Hepatic stellate cell (primary cell): ENCODE measurements around the gene VEPH1.
"Not testable (repeated sequence)": the region's sequence is repeated elsewhere in the genome, so short reads cannot be mapped to it uniquely, and the experiment has no call there.

Experiments
- DNase-seq: peaks from one replicate; pipeline ENCODE4 v3.0.0; 2011; ENCODE audit warnings: low spot score

Gene VEPH1

GRCh38 chr3:157348304-157349075, 154.7 kb downstream of the VEPH1 start:
- not testable (repeated sequence) for DNase-seq

- DNase-seq, result no peak
Observed at GRCh38 chr3:157347577-157348303, 155.5 kb downstream of the VEPH1 start.

DNA sequence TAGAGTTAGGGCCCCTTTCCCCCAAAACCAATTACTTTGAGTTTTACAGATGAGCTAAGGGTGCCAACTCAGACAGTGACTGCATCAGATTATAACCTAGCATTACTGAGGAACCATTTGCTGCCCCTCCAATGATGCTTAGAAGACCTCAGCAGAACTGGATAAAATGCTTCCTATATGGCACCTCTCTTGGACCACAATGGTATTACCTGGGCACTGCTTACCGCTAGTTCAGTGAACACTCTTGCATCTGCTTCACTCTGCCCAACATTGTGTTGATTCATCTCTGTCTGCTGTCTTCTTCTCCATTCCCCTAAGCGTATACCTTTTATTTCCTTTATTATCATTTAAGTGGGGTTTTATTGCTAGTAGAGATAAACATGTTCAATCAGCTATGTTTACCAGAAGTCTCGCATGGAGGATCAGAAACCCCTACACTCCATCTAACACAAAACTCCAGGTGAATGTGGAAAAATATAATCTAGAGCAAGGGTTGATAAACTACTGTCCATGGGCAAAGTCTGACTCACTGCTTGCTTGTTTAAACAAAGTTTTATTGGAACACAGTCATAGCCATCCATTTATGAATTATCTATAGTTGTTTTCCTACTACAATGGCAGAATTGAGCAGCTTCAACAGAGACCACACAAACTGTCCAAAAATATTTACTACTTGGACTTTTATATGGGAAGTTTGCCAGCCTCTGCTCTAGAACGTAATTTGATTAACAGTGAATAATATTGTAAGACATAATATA, 166.8 kb downstream of the VEPH1 start:
- DNase-seq, result no peak

GRCh38 chr3:157335233-157336076, 167.8 kb downstream of the VEPH1 start:
- no peak for DNase-seq

DNA sequence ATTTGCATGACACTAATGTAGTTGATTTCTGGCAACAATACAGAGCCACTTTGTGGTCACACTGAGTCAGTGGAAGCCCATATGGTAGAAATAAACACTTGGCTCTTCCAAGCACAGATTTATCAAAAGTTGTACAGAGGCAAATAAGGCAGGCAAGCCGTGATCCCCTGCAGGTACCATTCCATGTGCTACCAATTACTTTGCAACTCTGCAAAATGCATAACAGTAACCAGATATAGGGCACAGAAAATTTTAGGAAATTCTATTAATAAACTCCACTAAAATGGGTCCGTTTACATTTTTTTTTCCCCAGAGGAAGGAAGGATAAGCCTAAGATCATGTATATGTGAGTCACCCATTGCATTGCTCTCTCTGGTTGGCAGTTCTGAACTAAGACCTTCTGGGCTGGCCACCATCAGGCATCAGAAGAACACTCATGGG, 169.6 kb downstream of the VEPH1 start:
- DNase-seq, result peak; percentile 25

DNA sequence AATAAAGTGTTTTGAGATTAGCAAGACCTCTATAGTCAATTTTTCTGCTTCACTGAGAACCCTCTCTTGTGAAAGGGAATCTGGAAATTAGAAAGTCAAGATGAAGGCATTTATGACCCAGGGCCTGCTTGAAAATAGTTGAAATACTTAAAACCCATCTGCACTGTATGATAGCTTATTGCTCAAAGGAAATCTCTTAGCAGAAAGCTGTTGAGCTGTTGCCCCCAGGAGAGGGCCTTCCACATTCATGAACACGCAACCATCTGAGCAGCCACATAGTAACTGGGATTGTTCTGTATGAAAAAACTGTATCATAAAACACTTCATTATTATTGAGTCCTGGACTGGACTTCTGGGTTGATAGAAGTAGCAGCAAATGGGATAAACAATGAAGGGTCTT, 173.0 kb downstream of the VEPH1 start:
- no peak for DNase-seq

GRCh38 chr3:157329551-157329950, 173.7 kb downstream of the VEPH1 start:
- no peak for DNase-seq

DNA sequence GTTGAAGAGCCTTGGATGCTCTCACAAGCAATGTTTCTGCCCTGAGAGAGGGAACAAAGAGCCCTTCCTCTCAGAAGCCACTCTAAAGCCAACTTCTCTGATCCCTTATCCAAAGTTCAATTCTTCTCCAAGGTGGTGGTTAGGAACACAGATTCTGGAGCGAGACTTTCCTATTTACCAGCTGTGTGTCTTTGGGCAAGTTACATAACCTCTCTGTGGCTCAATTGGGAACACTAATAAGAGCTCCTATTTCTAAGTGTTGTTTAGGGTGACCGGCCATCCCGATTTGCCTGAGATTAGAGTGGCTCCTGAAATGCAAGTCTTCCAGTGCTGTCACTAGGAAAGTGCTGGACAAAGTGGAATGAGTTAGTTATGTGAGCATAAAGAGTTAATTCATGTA, 175.4 kb downstream of the VEPH1 start:
- DNase-seq, result no peak

GRCh38 chr3:157327018-157327417, 176.2 kb downstream of the VEPH1 start:
- DNase-seq, result no peak

GRCh38 chr3:157324869-157325268, 178.3 kb downstream of the VEPH1 start:
- DNase-seq, result not testable (repeated sequence)

DNA sequence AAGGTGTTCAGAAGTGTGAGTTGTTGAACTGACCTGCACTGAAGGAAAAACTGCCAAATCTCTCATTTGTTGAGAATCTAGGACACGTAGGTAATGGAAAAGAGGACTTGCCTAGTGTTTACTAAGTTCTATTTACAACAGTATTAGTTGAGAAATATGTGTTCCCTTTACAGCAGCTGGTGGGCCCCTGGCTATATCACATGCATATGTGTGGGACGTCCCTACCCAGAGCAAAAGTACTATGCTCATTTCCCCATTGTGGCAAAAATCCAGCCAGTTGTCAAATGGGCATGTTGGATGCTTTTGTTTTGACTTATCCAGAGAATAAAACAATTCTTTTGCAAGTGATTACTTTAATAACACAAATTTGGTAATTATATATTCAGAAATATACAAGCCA, 179.9 kb downstream of the VEPH1 start:
- DNase-seq, result no peak

- no peak for DNase-seq
Observed at GRCh38 chr3:157319672-157320071, 183.5 kb downstream of the VEPH1 start.

DNA sequence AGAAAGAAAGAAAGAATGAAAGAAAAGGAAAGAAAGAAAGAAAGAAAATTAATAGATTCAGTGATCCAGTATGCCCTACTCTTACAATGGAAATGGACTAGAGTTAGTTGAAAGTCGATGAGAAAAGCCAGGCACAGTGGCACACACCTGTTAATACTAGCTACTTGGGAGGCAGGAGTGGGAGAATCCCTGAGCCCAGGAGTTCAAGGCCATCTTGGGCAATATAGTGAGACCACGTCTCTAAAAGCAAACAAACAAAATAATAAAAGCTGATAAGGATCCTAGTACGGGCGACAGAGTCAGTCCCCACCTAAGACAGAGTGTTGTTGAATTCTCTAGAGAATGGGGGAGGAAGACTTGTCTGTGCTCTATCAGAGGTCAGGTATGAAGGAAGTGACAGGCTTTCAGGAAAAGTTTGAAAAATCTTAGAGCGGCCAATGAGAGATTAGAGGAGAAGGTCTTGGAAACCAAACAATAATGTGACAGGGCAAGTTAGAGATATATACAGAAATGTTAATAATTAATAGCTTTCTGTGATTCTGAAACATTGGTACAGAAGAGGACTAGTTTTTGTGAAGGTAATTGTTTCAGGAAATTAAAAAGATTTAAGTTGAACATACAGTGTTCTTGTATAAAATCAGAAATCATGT, 184.5 kb downstream of the VEPH1 start:
- no peak for DNase-seq

DNA sequence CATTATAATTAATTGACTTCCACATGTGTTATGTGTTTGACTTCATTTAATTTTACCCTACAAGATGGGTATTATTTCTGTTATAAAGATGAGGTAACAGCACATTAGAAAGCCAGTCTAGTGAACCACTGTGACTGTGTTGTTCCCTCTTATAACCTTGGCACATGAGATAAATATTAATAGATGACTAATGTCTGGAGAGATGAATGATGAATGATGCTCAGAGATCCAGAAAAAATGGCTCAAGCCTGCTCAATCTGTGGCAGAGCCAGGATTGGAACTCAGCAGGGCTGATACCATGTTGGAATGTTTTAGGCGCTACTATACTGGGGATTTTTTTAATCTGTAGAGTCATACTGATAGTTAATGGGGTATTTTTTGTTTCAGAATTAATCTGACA, 185.3 kb downstream of the VEPH1 start:
- no peak for DNase-seq

DNA sequence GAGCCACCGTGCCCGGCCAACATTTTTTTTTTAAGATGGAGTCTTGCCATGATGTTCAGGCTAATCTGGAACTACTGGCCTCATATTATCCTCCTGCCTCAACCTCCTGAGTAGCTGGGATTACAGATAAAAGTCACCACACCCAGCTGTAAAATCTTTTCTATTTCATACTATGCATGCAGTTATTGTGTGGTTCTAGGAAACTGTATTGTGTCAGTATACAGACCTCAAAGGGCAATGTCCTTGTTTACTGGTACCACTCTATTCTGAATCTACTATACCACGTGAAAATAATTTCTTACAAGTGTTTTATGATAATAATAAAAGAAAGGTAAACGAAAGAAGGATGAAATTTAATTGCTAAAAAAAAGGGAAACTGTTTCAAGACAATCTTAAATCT, 190.0 kb downstream of the VEPH1 start:
- no peak for DNase-seq

GRCh38 chr3:157312376-157312745, 190.9 kb downstream of the VEPH1 start:
- DNase-seq, result no peak

GRCh38 chr3:157311633-157312375, 191.4 kb downstream of the VEPH1 start:
- peak; percentile 34 for DNase-seq

DNA sequence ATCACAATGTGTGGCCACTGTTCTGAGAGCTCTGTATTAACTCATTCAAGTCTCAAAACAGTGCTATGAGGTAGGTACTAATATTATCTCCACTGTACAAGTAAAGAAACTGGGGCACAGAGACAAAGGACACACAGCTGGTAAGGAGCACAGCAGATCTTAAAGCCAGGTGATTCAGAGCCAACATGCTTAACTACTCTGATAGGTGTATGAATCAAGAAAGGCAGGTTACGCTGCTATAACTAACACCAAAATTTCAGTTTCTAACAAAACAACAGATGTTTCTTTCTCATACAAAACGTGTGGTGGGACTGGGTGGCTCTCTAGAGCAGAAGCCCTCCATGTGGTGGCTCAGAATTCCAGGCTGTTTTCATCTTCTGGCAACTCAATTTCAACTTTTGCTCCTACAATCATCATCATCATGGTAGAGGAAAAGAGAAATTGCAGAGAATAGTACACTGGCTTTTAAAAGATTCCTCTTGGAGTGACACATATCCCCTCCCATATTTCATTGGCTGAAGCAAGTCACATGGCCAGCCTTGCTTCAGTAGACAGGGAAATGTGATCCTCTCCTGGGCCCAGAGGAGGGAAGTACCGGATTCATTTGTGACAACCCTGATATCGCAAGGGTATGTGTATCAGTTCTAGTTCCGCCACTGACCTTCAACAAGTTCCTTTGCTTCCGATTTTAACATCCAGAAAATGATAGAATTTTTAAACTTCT, 192.7 kb downstream of the VEPH1 start:
- no peak for DNase-seq

DNA sequence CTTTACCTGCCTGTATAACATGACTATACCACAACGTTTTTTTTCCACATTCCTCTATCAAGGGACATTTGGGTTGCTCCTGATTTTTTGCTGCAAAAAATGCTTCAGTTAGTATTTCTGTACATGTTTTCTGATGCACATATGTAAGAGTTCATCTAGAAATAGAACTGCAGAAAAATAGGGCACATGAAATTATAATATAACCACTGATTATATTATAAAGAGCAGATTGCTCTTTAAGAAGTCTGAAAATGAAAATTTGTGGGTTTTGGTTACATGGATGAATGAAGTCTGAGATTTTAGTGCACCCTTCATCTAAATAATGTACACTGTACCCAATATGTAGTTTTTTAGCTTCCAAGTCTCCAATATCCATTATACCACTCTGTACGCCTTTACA, 196.7 kb downstream of the VEPH1 start:
- no peak for DNase-seq

- DNase-seq, result no peak
Observed at GRCh38 chr3:157305392-157305791, 197.8 kb downstream of the VEPH1 start.
